GM21528 (cell line): ENCODE results near the gene USP27X.

ENCODE experiments used
- ATAC-seq: cut with Tn5 transposase; IDR thresholded peaks from one replicate; pipeline ENCODE4 v1.9.1; 2021; ENCODE audit warnings: mild to moderate bottlenecking, moderate library complexity; ENCODE audit not compliant: unreplicated experiment, low FRiP score

Gene USP27X

DNA sequence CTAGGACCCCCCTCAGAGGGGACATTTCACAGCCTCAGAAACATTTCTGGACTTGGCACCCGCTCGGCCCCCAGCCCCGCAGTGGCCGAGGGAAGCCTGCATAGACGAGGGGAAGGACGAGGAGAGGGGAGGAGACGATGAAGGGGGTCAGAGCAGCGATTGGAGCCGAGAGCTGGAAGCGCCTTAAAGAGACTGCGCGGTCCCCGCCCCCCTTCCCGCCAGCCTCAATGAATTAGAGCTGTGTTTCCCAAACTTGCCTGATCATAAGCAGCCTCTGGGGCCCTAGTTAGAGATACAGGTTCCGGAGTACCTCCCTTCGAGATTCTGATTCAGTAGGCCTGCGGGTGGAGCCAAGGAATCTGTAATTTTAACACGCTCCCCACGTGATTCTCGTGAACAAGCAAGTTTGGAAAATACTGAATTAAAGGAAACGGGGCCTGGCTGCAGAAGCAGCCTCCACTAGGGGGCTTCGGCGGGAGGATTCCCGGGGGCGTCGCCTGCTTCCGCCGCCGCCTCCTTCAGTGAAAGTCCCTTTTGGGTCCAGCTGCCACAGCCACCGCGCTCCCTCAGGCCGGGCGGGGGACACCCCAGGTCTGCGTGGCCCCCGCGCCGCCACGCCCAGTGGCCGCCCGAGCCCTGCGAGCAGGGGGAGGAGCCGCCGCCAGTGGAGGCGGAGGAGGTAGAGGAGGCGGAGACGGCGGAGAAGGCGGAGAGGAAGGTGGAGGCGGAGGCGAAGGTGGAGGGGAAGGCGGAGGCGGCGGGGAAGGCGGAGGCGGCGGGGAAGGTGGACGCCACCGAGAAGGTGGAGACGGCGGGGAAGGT is at the start of gene USP27X:
TSS of gene USP27X (plus strand) at position 651 of the 822 bp plus-strand sequence. CDS start 824 bp downstream, outside the sequence.
- ATAC-seq, result peak; percentile 94

DNA sequence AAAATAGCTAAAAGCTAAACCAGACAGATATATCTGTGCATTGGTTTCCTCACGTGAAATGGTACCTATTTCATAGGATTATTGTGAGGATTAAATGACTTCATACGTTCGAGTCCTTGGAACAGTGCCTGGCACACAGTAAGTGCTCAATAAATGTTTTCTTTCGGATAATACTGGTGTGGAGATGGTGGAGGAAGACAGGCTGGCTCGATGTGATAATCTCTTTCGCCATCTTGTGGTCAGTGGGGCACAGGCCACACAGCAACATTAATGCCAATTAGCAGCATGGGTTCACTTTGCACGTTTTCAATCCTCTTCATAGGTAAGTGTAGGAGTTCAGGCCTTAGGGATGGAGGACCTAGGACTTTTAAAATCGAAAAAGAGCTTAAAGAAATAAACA is 40.9 kb upstream of the USP27X start:
- no peak for ATAC-seq

DNA sequence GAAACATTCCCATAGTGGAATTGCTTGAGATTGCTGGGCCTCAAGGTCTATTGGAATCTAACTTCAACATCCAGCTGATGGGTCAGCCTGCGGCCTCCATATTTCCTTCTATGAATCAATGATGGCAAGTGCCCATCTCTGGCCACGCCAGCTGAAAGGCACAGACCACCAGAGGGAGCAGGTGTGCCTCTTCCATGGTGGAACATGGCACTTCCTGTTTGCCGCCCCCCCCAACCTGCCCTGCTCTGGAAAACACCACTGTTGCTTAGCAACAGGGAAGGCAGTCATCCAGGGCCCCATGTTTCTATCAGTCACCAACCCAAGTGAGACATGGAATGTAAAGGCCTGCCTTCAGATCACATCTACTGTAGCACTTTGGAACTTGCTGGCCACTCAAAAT is 38.6 kb upstream of the USP27X start:
- no peak for ATAC-seq

DNA sequence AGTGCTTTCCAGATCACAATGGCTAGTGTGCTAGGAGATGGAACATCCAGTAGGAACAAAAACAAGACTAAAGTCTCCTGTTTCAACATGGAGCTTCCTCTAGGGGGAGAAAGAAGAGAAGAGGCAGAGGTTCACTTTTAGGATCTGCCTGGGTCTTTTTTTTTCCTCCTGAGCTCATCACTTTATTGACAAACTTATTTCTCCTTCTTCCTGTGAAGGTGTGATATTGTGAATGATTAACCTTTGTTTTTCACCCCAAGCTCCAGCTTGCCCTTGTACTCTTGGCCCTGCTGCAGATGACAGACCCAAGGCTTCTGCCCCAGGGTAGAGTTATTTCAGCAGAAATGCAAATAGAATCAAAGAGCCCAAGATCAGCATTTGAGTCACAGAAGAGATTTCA is 36.7 kb upstream of the USP27X start:
- ATAC-seq, result no peak

DNA sequence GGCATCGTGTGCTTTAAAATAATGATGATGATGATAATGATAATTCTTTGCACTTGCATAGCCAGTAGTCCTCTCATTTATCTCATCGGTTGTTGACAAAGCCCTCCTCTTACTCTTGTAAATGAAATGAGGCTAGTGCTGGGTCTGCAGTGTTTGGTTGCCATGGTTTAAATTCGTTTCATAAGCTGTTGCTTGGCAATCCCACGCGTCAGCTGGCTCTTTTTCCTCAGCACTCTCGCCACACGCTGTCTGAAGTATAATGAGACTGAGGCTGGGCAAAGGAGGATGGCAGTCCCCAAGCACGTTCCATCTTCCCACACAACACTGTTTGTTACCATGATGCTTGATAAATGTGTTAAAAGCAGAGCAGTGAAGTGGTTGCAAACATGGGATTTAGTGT is 34.7 kb upstream of the USP27X start:
- no peak for ATAC-seq

DNA sequence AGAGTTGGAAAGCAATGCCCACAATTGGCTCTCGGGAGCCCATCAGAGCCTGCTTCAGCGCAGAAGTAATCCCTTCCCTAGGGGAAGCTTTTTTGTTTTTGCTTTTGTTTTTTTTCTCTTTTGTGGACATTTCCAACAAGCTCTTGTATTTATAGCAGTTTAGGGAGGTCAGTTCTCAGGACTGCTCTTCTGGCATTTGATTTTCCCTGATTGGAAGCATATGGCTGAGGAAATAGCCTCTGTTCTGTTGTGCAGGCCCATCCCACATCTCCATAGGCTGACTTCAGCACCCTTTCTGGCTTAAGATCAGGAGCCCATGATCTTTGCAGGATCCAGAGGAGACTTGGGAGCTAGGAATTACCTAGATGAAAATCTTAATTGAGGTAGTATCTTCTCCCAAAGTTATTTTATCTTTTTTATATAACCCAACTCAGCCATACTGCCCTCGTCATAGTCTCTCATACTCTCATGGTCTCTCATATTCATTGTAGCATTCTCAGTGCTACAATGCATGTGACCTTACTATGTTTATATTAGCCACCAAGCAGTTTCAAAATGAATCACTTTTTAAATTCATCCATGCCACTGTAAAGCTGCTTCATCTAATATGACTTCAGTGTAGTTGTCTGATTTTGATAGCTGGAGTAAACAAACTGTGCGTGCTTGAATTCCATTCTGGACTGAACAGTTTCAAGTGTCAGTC is 33.4 kb upstream of the USP27X start:
- ATAC-seq, result no peak

DNA sequence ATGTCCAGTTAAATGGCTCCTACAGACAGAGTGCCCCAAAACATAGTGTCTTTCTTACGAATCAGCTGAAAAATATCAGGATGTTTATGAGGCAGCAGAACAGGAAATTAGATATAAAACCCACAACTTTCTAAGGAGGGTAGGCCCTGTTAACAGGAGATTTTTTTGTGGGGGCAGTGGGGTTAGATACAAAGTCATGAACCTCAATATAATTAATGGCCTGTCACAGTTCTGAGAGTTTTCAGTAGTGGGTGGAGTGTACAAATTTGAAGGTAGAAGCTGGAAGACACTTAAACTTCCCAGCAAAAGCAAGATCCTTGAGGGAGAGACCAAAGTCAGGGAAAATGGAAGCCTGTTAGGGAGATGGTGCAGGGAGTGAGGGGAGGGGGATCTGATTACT is 32.8 kb upstream of the USP27X start:
- no peak for ATAC-seq

DNA sequence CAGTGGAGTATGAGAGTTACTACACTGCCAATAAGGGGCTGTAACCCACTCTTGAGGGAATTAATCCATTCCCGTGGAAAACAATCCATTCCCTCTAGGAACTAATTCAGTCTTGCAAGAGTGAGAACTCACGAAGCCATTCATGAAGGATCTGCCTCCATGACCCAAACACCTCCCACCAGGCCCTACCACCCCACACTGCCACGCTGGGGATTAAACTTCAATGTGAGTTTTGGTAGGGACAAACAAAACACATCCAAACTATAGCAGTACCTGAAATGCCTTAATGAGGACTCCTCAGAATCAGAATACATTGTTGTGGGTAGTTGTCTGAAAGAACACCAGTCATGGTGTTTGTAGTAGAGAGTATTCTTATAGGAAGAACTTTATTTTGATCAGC is 31.0 kb upstream of the USP27X start:
- no peak for ATAC-seq

DNA sequence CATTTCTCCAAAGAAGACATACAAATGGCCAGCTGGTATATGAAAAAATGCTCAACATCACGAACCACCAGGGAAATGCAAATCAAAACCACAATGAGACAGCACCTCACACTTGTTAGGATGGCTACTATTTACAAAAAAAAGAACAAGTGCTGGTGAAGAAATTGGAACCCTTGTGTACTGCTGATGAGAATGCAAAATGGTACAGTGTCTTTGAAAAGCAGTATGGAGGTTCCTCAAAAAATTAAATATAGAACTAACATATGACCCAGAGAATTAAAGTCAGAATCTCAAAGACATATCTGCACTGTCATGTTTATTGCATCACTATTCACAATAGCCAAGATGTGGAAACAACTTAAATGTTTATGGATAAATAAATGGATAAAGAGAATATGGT is 29.3 kb upstream of the USP27X start:
- ATAC-seq, result no peak

DNA sequence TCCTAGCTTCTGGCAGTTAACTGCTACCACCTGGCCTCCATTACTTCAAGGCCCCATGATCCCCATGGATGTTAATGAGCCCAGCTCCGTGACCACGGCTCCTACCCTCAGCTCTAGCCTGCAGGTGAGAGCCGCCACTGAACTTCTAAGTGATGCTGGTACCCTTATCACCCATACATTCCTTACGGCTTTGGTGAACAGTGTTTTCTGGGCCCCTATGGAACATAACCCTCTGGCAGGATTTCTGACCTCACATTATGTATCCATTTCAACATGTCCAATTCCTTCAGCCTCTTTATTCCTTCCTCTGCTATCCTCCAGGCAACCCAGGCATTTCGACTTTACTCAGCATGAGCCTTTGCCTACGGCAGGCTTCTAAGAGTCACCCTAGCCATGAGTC is 25.6 kb upstream of the USP27X start:
- no peak for ATAC-seq

DNA sequence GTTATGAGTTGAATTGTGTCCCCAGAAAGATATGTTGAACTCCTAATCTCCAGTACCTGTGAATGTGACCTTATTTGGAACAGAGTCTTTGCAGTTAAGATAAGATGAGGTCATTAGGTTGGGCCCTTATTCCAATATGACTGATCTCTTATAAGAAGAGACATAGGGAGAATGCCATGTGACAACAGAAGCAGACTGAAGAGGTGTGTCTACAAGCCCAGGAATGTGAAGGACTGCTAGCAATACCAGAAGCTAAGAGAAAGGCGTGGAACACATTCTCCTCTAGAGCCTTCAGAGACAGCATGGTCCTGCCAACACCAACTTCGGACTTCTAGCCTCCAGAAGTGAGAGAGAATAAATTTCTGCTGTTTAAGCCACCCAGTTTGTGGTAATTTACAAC is 22.5 kb upstream of the USP27X start:
- no peak for ATAC-seq

DNA sequence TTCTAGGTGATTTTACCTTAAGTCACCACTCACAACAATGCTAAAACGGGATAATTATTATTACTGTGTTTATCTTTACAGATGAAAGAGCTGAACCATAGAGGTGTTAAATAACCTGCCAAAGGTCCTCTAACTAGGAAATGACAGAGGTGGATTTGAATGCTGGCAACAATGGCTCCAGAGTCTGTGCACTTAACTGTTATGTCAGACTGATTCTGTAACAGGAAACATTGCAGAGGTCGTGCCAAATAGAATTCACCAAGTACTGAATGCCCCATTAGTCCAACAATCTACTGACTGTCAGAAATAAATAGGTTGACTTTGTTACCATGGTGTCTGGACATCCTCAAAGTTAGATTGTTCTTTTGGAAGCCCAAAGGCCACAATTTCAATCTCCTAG is 20.9 kb upstream of the USP27X start:
- no peak for ATAC-seq

DNA sequence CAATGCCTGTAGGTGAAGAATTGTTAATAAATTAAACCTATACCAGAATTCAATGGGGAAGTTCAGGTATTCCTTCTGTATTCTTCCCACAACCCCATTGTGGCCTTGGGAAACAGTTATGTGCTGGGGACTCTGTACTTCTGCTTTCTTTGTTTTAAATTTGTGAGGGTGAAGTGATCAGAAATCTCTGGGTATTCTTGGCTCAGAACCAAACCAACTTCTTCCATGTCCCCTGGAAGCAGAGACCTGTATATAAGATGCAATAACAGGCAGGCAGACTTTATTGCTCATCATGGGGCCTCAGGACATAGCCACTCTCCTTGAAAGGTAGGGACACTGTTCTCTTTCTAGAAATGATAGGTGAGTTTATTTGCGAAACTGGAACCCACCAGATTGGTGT is 19.8 kb upstream of the USP27X start:
- ATAC-seq, result no peak

DNA sequence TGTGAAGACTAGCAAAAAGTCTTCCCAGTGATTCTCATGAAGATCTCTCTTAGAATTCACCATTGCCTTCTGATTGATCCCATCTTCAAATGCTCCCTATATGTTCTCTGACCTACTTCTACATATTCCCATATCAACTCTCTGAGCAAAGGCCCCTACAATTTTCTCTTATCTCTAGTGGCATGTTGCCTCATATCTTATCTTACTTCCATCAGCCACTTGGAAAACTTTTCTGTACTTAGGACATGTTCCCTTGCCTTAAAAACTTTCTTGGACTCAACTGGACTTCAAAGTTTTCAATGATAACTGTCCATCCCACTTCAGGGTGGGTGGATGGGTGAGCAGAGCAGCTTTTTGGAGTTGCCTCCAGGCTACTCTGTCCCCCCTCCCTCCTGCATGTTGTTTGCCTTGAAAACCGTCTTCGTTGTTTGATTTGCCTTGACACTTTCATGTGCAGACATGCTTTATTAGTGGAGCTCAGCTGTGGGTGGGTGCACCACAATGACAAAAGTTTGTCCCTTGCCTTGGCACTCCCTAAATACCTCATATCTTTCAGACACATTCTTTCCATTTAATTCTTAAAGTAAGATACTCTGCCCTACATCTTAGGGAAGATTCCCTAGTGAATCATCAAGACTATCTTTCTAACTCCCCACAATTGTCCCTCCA is 18.3 kb upstream of the USP27X start:
- ATAC-seq, result no peak

DNA sequence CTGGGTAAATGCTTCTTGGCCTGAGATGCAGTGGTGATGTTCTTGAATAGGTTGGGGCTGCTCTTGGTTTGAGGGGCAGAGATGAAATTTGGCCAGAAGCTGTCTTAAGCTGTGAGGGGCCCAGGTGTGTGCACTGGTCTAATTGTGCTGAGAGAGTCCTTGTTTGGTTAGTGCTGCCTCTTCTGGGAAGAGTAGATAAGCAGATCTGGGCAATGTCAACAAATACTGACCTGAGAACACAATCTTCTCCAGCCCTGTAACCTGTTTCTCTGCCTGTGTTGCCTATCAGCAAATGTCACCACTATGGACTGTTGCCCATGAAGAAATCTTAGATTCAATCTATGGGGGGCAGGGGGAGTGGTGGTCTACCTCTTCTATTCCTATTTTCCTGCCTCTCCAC is 17.2 kb upstream of the USP27X start:
- no peak for ATAC-seq

DNA sequence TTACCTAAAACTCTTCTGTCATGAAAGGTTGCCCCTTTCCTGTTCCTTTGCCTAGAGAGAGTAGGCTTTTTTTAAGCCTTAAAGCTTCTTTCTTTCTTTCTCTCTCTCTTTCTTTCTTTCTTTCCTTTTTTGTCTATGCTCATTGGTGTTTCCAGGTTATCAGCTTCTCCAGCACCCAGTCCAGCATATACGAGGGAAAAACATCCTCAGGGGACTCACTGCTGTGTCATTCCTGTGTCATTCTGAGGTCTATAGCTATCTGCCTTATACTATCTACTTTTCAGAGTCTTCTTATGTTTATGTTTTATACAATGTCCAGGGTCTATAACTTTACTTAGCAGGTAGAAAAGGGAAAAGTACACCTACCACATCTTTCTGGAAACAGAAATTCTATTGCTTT is 10.5 kb upstream of the USP27X start:
- no peak for ATAC-seq

DNA sequence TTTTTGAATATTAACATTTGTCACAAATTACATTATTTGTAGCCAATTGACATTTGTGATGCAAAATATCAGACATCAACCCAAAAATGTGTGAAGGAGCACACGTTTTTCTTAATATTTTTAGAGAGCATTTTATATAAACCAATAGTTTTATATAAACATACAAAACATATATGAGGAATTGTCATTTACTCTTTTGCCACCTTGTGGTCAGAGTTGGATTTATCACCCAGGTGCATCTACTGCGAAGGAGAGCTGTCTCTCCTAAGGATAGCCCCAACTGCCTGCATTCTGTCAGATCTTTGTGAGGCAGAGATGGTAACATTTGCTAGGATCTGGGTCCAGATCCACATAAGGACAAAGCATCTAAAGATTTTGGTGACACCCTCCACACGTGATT is 2.5 kb upstream of the USP27X start:
- ATAC-seq, result no peak

DNA sequence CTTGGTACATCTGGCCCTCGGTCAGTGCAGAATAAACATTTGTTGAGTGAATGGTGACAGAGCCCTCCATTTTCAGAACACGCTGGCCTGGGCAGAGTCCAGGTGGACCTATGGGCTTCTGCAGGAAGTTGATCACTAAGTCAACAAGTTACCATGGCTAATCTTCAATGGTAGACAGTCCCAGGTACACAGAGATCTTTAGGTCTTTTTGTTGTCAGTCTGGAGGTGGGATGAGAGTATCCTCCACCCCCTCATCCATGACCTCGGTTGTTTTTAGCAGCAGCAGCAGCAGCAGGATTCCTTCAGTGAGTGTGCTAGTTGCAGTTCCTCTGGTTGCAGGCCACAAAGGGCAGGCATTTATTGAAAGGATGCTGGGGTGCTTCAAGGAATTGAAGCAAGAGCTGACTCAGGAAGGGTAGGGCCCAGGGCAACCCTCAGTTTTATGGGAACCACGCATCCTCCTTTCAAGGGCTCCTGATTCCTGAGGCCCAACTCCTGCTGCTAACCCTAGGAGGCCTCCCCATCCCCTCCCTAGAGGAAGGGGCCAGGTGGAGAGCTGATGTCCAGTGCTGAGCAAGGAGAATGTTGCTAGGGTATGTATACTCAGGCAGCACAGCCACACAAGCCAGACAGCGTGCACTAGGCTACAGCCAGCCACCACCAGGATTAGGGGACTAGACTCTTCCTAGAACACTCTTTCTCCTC is 1.7 kb upstream of the USP27X start:
- no peak for ATAC-seq

DNA sequence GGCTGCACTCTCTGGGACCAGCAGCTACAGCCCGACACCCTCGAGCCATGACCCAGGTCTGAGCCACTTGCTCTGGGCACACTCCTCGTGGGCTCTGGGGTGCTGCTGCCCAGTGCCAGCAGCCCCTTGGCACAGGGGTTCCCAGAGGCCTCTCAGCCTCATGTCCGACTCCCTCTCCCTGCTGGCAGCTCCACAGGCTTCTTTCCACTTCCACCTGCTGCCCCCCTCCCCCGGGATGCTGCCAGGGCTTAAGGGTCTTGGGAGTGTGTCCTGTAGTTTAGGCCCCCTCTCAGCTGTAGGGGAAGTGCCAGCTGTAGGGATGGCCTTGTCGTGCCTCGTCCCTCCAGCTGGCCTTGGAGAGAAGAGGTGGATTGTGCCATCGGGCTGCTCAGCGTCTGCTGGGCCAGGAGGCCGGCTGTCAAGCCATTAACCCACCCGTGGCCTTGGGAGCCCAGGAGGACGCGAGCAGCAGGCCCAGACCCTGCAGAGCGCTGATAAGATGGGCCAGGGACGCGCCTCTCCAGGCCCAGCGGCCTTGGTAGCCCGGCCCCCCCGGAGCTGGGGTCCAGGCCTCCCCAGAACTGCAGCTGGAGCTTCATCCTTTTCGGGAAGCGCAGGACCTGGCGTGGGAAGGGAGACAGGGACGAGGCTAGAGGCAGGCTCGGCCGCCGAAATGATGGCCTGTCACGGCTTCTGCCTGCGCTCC is 1.0 kb upstream of the USP27X start:
- no peak for ATAC-seq

DNA sequence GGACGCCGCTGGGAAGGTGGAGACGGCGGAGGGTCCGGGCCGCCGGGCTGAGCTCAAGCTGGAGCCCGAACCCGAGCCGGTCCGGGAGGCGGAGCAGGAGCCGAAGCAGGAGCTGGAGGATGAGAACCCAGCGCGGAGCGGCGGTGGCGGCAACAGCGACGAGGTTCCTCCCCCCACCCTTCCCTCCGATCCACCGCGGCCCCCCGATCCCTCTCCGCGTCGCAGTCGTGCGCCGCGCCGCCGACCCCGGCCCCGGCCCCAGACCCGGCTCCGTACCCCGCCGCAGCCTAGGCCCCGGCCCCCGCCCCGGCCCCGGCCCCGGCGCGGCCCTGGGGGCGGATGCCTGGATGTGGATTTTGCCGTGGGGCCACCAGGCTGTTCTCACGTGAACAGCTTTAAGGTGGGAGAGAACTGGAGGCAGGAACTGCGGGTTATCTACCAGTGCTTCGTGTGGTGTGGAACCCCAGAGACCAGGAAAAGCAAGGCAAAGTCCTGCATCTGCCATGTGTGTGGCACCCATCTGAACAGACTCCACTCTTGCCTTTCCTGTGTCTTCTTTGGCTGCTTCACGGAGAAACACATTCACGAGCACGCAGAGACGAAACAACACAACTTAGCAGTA is 483 bp downstream of the USP27X start:
- ATAC-seq, result peak; percentile 26
